Fibroblast of pulmonary artery (primary cell): ENCODE data around the gene USP6.
"Not testable (repeated sequence)": the region's sequence is repeated elsewhere in the genome, so short reads cannot be mapped to it uniquely, and the experiment has no call there.

Experiments
- DNase-seq: peaks from one replicate; pipeline ENCODE4 v3.0.0-alpha.2; 2010; ENCODE audit warnings: low read depth
- H3K4me3 ChIP-seq: replicated peaks from 2 replicates; pipeline ENCODE4 v1.5.1; 2011; ENCODE audit warnings: low read depth, mild to moderate bottlenecking, control low read depth, low read length, moderate library complexity
- CTCF ChIP-seq: IDR thresholded peaks from 2 replicates; pipeline ENCODE4 v1.5.1; 2011; ENCODE audit warnings: mild to moderate bottlenecking, control low read depth, low read length, inconsistent platforms; ENCODE audit errors: missing control alignments

The USP6 gene

GRCh38 chr17:5128905-5129535 lies 13.2 kb downstream of the USP6 start:
- H3K4me3 ChIP-seq, result no peak overlapping the region
- no peak for DNase-seq
- TF ChIP-seq CTCF, result no peak

- H3K4me3 ChIP-seq, DNase-seq: not testable (repeated sequence)
These were observed 13.9 kb downstream of the USP6 start for GRCh38 chr17:5129770-5130169.

GRCh38 chr17:5130261-5130660 lies 14.4 kb downstream of the USP6 start:
- DNase-seq, H3K4me3 ChIP-seq: not testable (repeated sequence)

GRCh38 chr17:5130687-5131086 lies 14.9 kb downstream of the USP6 start:
- not testable (repeated sequence) for DNase-seq, H3K4me3 ChIP-seq

GRCh38 chr17:5131146-5131715 lies 15.4 kb downstream of the USP6 start:
- DNase-seq, result no peak
- TF ChIP-seq CTCF, result no peak
- H3K4me3 ChIP-seq, result no peak overlapping the region

GRCh38 chr17:5131799-5132502 lies 16.1 kb downstream of the USP6 start:
- DNase-seq, H3K4me3 ChIP-seq: not testable (repeated sequence)

- not testable (repeated sequence) for DNase-seq, H3K4me3 ChIP-seq
These were observed 16.8 kb downstream of the USP6 start for GRCh38 chr17:5132503-5133225.

- no peak for DNase-seq
- no peak for TF ChIP-seq CTCF
- no peak overlapping the region for H3K4me3 ChIP-seq
These were observed 17.5 kb downstream of the USP6 start for GRCh38 chr17:5133311-5133710.

- DNase-seq, H3K4me3 ChIP-seq: not testable (repeated sequence)
These were observed 18.1 kb downstream of the USP6 start for GRCh38 chr17:5133961-5134360.

- not testable (repeated sequence) for DNase-seq, H3K4me3 ChIP-seq
These were observed 18.7 kb downstream of the USP6 start for GRCh38 chr17:5134571-5134970.

- not testable (repeated sequence) for DNase-seq, H3K4me3 ChIP-seq
These were observed 19.4 kb downstream of the USP6 start for GRCh38 chr17:5135131-5135712.
